Renal pelvis (tissue), 4 donors: ENCODE results near the gene MYEOV. TPM values are rescaled to one million over a fixed set of nuclear protein-coding genes. Genes with fewer than 3 reads are reported as not detected.

ENCODE experiments used
- DNase-seq: peaks from one replicate; pipeline ENCODE4 v3.0.0-alpha.2; 2013
- polyA plus RNA-seq, 3 donors: library from polyadenylated mRNA; unstranded; fragments of 120-200 nt; gene quantifications; one replicate each; pipeline ENCODE4 v1.2.1, GENCODE V29; 2013; ENCODE audit not compliant: insufficient read length in 3 of 3

The MYEOV gene
- polyA plus RNA-seq, 3 donors: 3.9 to 7.7 (median 5.0) TPM

- DNase-seq: no peak
Observed at GRCh38 chr11:69263736-69264052, 30.3 kb upstream of the MYEOV start.

- no peak for DNase-seq
Observed at GRCh38 chr11:69264486-69264885, 29.5 kb upstream of the MYEOV start.

GRCh38 chr11:69265210-69265609 lies 28.7 kb upstream of the MYEOV start:
- no peak for DNase-seq

- DNase-seq: no peak
Observed at GRCh38 chr11:69265911-69266510, 27.9 kb upstream of the MYEOV start.

- no peak for DNase-seq
Observed at GRCh38 chr11:69267395-69267805, 26.6 kb upstream of the MYEOV start.

GRCh38 chr11:69268911-69269310 lies 25.0 kb upstream of the MYEOV start:
- DNase-seq: no peak

GRCh38 chr11:69269388-69269787 lies 24.6 kb upstream of the MYEOV start:
- DNase-seq: no peak

GRCh38 chr11:69269926-69270697 lies 23.8 kb upstream of the MYEOV start:
- no peak for DNase-seq

- no peak for DNase-seq
Observed at GRCh38 chr11:69270941-69271340, 23.0 kb upstream of the MYEOV start.

- no peak for DNase-seq
Observed at GRCh38 chr11:69272055-69272454, 21.9 kb upstream of the MYEOV start.

GRCh38 chr11:69272831-69273485 lies 21.0 kb upstream of the MYEOV start:
- DNase-seq: no peak

- no peak for DNase-seq
Observed at GRCh38 chr11:69273571-69273970, 20.4 kb upstream of the MYEOV start.

- DNase-seq: peak; percentile 80
Observed at GRCh38 chr11:69274531-69275016, 19.4 kb upstream of the MYEOV start.

- DNase-seq: no peak
Observed at GRCh38 chr11:69275178-69275577, 18.8 kb upstream of the MYEOV start.

- no peak for DNase-seq
Observed at GRCh38 chr11:69276165-69276564, 17.8 kb upstream of the MYEOV start.

- DNase-seq: no peak
Observed at GRCh38 chr11:69277074-69277809, 16.7 kb upstream of the MYEOV start.

GRCh38 chr11:69278091-69278867 lies 15.7 kb upstream of the MYEOV start:
- DNase-seq: no peak

GRCh38 chr11:69280451-69280850 lies 13.5 kb upstream of the MYEOV start:
- no peak for DNase-seq

- DNase-seq: no peak
Observed at GRCh38 chr11:69280994-69281393, 13.0 kb upstream of the MYEOV start.

- no peak for DNase-seq
Observed at GRCh38 chr11:69283446-69283845, 10.5 kb upstream of the MYEOV start.

GRCh38 chr11:69284081-69284511 lies 9.9 kb upstream of the MYEOV start:
- DNase-seq: no peak

GRCh38 chr11:69285091-69285490 lies 8.9 kb upstream of the MYEOV start:
- no peak for DNase-seq
